GM18526 (cell line): ENCODE measurements around the gene ATAD3A.
A peak's percentile ranks its signal among the peaks of the same experiment; 100 is the strongest.

ENCODE experiments used
- POLR2A ChIP-seq: IDR thresholded peaks from 3 replicates; pipeline ENCODE4 v1.6.1; 2011; ENCODE audit not compliant: insufficient read length; ENCODE audit errors: extremely low read depth

Gene ATAD3A

DNA sequence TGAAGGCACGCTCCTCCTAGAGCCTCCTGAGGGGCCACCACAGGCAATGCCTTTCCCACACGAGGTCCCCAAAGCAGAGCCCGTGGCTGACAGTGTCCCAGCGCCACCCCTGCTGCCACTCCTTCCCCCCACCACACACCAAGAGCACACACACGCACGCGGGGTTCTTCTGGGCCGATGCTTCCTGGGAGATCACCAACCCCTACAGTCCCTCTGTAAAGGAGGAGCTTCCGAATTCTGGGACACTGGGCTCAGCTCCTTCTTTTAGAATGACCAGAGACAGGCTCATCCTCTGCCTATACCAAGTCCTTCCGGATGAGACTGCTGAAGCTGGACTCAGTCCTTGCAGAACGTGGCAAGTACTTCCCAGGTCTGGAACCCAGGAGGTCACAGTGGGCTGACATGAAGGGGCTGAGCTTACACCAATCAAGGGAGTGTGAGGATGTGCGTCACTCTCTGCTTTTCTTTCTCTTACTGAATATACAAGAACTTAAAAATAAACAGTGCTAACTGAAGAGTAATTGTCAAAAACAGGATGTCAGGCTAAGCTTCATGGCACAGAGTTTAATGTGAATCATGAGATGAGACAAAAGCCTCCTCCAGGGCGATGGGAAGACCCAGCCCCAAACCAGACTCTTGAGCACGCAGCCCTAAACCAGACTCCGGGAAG lies 50.0 kb downstream of the ATAD3A start:
- no peak for TF ChIP-seq POLR2A

DNA sequence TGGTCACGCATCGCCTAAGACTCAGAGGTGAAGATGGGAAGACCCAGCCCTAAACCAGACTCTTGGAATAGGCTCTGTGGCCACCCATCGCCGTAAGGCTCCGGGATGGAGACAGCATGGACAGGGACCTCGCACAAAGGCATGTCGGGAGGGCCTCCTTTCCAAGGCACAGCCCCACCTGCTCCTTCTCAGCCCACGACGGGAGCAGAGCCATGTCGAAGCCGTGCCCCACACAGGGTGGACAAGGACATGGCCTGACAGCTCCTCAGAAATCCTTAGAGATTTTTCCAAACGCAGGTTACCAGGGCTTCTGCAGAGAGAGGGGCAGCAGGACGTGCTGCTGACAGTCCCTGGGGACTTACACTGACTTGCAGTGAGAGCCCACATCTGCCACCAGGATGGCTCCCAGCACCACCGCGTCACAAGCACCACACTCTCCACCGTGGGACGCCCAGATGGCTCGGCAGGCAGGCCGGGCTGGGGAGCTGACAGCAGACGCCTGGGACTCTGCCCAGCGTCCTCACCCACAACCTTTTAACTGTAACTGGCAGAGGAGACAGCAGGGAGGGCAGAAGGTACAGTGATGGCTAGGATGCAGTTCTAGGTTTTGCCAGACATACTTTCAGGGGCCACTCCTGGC lies 50.7 kb downstream of the ATAD3A start:
- no peak for TF ChIP-seq POLR2A

DNA sequence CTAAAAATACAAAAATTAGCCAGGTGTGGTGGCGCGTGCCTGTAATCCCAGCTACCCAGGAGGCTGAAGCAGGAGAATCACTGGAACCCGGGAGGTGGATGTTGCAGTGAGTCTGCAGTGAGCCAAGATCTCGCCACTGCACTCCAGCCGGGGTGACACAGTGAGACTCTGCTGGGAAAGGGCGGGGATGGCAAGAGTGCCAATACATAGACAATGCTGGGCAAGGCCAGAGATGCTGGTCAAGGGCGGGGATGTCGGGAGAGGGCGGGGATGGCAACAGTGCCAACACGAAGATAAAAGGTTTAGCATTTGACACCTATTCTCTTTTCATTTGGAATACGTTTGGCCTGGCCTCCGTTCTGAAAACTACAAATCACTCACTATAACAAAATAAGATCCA lies 51.7 kb downstream of the ATAD3A start:
- TF ChIP-seq POLR2A, result no peak

- TF ChIP-seq POLR2A, result no peak
Measured at GRCh38 chr1:1564268-1564667, 52.3 kb downstream of the ATAD3A start.

GRCh38 chr1:1565340-1565739 lies 53.4 kb downstream of the ATAD3A start:
- no peak for TF ChIP-seq POLR2A

DNA sequence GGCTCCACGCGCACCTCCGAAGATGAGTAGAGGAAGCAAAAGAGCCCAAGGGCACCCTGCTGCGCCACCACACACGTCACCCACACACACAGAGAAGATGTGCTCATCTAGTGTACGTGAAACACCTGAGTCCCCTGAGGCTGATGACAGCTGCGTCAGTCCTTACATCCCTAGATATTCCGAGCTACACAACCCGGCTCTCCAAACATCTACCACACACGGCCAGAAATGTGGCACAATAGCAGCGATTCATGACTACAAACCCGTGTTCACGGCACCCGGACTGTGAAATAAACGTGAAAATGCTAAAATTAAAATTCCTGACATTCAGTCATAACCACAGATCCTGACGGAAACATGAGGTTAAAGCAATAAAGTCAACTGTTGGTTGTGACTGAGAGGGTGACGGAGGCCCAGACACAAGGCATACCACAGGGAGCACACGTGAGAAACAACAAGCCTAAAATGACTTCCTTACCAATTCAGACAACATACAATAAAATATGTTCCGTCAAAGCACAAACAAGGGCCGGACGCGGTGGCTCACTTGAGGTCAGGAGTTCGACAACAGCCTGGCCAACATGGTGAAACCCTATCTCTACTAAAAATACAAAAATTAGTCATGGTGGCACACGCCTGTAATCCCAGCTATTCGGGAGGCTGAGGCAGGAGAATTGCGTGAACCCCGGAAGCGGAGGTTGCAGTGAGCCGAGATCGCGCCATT lies 55.4 kb downstream of the ATAD3A start:
- TF ChIP-seq POLR2A, result no peak

GRCh38 chr1:1567891-1568291 lies 55.9 kb downstream of the ATAD3A start:
- TF ChIP-seq POLR2A, result no peak

- no peak for TF ChIP-seq POLR2A
Measured at GRCh38 chr1:1569341-1569740, 57.4 kb downstream of the ATAD3A start.

DNA sequence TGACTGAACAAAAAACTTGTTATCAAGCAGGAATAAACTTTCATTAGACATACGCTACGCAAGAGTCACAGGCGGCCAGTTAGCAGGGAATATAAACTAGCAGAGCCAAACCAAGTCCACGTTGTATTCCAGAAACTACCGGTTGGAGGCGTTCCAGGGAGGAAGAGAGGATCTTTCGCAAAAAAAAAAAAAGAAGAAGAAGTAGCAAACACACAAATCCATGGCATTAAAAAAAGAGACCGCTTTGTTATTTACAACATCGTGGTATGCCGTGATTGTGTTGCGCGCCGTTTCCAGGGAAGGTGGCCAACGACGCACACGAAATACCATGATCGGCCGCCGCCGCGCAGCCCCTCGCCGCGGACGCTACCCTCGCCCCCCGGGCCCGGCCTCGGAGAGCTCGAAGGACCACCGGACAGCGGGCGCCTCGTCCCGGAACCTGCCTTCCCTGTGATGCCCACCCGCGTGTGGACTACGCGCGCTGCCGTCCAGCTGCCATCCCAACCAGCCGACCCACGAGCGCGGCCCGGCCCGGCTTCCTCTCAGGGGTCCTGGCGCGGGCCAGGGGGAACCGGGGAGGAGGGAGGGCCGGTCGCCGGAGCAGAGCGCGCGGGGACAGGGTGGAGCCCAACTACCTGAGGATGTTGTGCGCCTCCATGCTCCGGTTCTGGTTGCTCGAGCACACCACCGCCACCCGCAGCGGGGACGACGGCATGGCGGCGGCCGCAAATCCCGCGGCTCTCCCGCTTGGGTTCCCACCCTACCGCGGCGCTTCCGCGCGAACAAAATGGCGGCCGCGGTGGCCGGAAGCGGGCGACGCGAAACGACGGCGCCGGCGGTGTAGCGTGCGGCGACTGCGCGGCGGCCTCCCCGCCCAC lies 62.1 kb downstream of the ATAD3A start:
- no peak for TF ChIP-seq POLR2A

GRCh38 chr1:1574721-1575537 lies 63.0 kb downstream of the ATAD3A start, which contains the start of gene SSU72:
Gene SSU72 (minus strand): TSS chr1:1574863. CDS start chr1:1574557, 306 bp downstream.
- TF ChIP-seq POLR2A, result peak; percentile 88

- no peak for TF ChIP-seq POLR2A
Measured at GRCh38 chr1:1577367-1578011, 65.5 kb downstream of the ATAD3A start.

DNA sequence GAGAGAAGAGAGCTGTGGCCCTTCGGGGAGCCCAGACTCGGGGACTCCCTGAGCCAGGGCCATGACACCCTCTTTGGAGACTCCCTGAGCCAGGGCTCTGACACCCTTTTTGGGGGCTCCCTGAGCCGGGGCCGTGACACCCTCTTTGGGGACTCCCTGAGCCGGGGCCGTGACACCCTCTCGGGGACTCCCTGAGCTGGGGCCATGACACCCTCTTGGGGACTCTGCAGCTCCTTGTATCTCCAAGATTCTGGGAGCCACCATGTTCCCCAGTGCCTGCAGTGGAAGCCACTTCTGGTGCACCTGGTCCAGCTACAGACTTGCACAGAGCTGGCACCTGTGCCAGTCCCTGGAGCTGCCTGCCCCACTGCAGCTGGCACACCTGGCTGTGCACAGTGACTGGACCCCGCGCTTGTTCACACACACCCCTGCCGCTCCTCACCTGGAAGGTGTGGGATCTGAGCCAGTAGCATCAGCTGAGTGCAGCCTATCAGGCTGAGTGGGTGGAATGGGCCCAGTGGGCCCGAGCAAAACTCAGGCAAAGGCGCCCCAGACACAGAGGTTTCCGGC lies 66.5 kb downstream of the ATAD3A start:
- no peak for TF ChIP-seq POLR2A

GRCh38 chr1:1582585-1583346 lies 70.8 kb downstream of the ATAD3A start:
- TF ChIP-seq POLR2A, result no peak

DNA sequence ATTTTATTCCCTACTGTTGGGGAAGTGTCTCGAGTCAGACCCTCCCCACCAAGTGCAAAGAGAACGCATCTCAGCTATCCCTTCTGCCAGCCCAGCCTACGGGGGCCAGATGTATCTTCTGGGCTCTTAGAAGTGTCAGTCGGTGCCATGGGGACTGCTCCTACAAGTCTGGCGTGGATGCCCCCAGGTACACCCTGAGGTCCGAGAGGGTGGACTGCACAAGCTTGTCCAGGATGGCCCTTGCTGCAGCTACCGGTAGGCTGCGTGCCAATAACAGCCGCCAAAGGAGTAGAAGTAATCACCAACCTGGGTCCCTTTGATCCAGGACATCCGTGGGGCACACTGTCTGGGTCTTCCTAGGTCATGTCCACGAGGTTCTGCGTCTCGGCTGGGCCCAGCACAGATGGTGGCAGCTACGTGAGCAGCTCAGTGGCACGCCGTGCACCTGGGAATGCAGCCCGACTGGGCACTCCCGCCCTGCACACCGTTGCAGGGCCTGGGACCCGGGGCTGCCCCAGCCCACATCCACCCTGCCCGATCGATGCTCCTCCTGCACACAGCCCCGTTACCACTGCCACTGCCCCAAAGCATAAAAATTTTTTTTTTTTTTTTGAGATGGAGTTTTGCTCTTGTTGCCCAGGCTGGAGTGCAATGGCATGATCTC lies 71.5 kb downstream of the ATAD3A start:
- no peak for TF ChIP-seq POLR2A
